SK-N-SH treated with all-trans-retinoic acid at 6 μM for 48 hours (cell line): Measurements from ENCODE around the gene ZNF491.

Experiments used
- ATAC-seq: fragments of 200-7000 bp; cut with Tn5 transposase; 3 replicates; pipeline ENCODE4 v1.9.1; 2020; ENCODE audit warnings: mild to moderate bottlenecking, moderate library complexity
- ARNTL ChIP-seq: fragments of 450-650 bp; formaldehyde crosslinking; IDR thresholded peaks from 2 replicates; pipeline ENCODE4 v1.5.0; 2020; ENCODE audit warnings: low read depth, mild to moderate bottlenecking, moderate library complexity, borderline replicate concordance
- BACH2 ChIP-seq: fragments of 250-450 bp; sonication (Bioruptor Pico); IDR thresholded peaks from 2 replicates; pipeline ENCODE4 v1.9.0; 2021; ENCODE audit warnings: mild to moderate bottlenecking, borderline replicate concordance
- CREB5 ChIP-seq: fragments of 250-450 bp; sonication (Bioruptor Pico); IDR thresholded peaks from 2 replicates; pipeline ENCODE4 v1.5.1; 2020; ENCODE audit warnings: low read depth, mild to moderate bottlenecking, moderate library complexity
- CSDC2 ChIP-seq: fragments of 250-450 bp; sonication (Bioruptor Pico); IDR thresholded peaks from 2 replicates; pipeline ENCODE4 v1.5.0; 2020; ENCODE audit warnings: mild to moderate bottlenecking, moderate library complexity
- ESRRG ChIP-seq: fragments of 250-450 bp; sonication (Bioruptor Pico); IDR thresholded peaks from 2 replicates; pipeline ENCODE4 v1.6.1; 2021; ENCODE audit warnings: mild to moderate bottlenecking
- ISL1 ChIP-seq: fragments of 250-450 bp; sonication (Bioruptor Pico); IDR thresholded peaks from 2 replicates; pipeline ENCODE4 v2.1.2; 2022; ENCODE audit warnings: mild to moderate bottlenecking, moderate library complexity
- OSR1 ChIP-seq: fragments of 250-450 bp; sonication (Bioruptor Pico); IDR thresholded peaks from 2 replicates; pipeline ENCODE4 v1.8.0; 2022; ENCODE audit warnings: moderate library complexity, mild to moderate bottlenecking, inconsistent platforms
- PATZ1 ChIP-seq: fragments of 250-450 bp; sonication (Bioruptor Pico); IDR thresholded peaks from 2 replicates; pipeline ENCODE4 v1.8.0; 2020; ENCODE audit warnings: mild to moderate bottlenecking, moderate library complexity, borderline replicate concordance
- POU6F1 ChIP-seq: fragments of 250-450 bp; sonication (Bioruptor Pico); IDR thresholded peaks from 2 replicates; pipeline ENCODE4 v1.8.0; 2021; ENCODE audit warnings: low read depth, mild to moderate bottlenecking, moderate library complexity, borderline replicate concordance
- PPARA ChIP-seq: fragments of 250-450 bp; sonication (Bioruptor Pico); IDR thresholded peaks from 2 replicates; pipeline ENCODE4 v1.5.0; 2020; ENCODE audit warnings: mild to moderate bottlenecking, borderline replicate concordance
- RARB ChIP-seq: fragments of 250-450 bp; sonication (Bioruptor Pico); IDR thresholded peaks from 2 replicates; pipeline ENCODE4 v1.8.0; 2021; ENCODE audit warnings: mild to moderate bottlenecking, moderate library complexity
- SNAI2 ChIP-seq: fragments of 250-450 bp; sonication (Bioruptor Pico); IDR thresholded peaks from 2 replicates; pipeline ENCODE4 v1.5.0; 2020; ENCODE audit warnings: mild to moderate bottlenecking, moderate library complexity
- TCF4 ChIP-seq: fragments of 250-450 bp; sonication (Bioruptor Pico); IDR thresholded peaks from 2 replicates; pipeline ENCODE4 v1.8.0; 2021; ENCODE audit warnings: mild to moderate bottlenecking, moderate library complexity, borderline replicate concordance
- TOX ChIP-seq: fragments of 250-450 bp; sonication (Bioruptor Pico); IDR thresholded peaks from 2 replicates; pipeline ENCODE4 v1.8.0; 2021; ENCODE audit warnings: mild to moderate bottlenecking, moderate library complexity, borderline replicate concordance
- TSHZ2 ChIP-seq: fragments of 250-450 bp; sonication (Bioruptor Pico); IDR thresholded peaks from 2 replicates; pipeline ENCODE4 v1.5.0; 2020; ENCODE audit warnings: mild to moderate bottlenecking, moderate library complexity
- ZC3H10 ChIP-seq: fragments of 250-450 bp; sonication (Bioruptor Pico); IDR thresholded peaks from 2 replicates; pipeline ENCODE4 v1.5.1; 2021; ENCODE audit warnings: mild to moderate bottlenecking, moderate library complexity
- ZFP3 ChIP-seq: fragments of 250-450 bp; sonication (Bioruptor Pico); IDR thresholded peaks from 2 replicates; pipeline ENCODE4 v1.5.0; 2020; ENCODE audit warnings: mild to moderate bottlenecking, moderate library complexity
- ZFP30 ChIP-seq: fragments of 450-650 bp; formaldehyde crosslinking; IDR thresholded peaks from 2 replicates; pipeline ENCODE4 v1.5.0; 2022; ENCODE audit warnings: mild to moderate bottlenecking, moderate library complexity
- ZNF565 ChIP-seq: fragments of 450-650 bp; formaldehyde crosslinking; conservative IDR thresholded peaks from 2 replicates; pipeline ENCODE4 v1.5.0; 2020; ENCODE audit warnings: low read depth, mild to moderate bottlenecking, moderate library complexity
- ZNF70 ChIP-seq: fragments of 450-650 bp; formaldehyde crosslinking; IDR thresholded peaks from 2 replicates; pipeline ENCODE4 v1.5.0; 2020; ENCODE audit warnings: mild to moderate bottlenecking, moderate library complexity

Gene ZNF491

GRCh38 chr19:11756965-11757364 lies 41.4 kb upstream of the ZNF491 start:
- TF ChIP-seq POU6F1 (no peak), ISL1 (no peak), OSR1 (no peak), ESRRG (CRISPR knock-in tag) (no peak), SNAI2 (CRISPR knock-in tag) (no peak), CSDC2 (CRISPR knock-in tag) (no peak), ZFP3 (no peak), TOX (CRISPR knock-in tag) (no peak), TSHZ2 (CRISPR knock-in tag) (no peak), RARB (CRISPR knock-in tag) (no peak), BACH2 (CRISPR knock-in tag) (no peak), CREB5 (no peak), ARNTL (CRISPR knock-in tag) (no peak)
- ATAC-seq: no peak

- no peak for ATAC-seq
- no peak for TF ChIP-seq PATZ1
Measured at GRCh38 chr19:11759805-11760204, 38.5 kb upstream of the ZNF491 start.

- no peak for ATAC-seq
- TF ChIP-seq TOX (CRISPR knock-in tag): no peak
- no peak for TF ChIP-seq PATZ1
- TF ChIP-seq TCF4 (CRISPR knock-in tag): no peak
- TF ChIP-seq ARNTL (CRISPR knock-in tag): no peak
- no peak for TF ChIP-seq ZC3H10 (CRISPR knock-in tag)
- no peak for TF ChIP-seq RARB (CRISPR knock-in tag)
- no peak for TF ChIP-seq OSR1
- no peak for TF ChIP-seq POU6F1
- TF ChIP-seq CREB5: no peak
- TF ChIP-seq ZFP3: no peak
- no peak for TF ChIP-seq TSHZ2 (CRISPR knock-in tag)
- TF ChIP-seq ISL1: no peak
- TF ChIP-seq ZNF70 (CRISPR knock-in tag): no peak
- no peak for TF ChIP-seq ESRRG (CRISPR knock-in tag)
- TF ChIP-seq ZNF565 (CRISPR knock-in tag): no peak
- TF ChIP-seq PPARA: no peak
- TF ChIP-seq ZFP30 (CRISPR knock-in tag): no peak
Measured at GRCh38 chr19:11763117-11763516, 35.2 kb upstream of the ZNF491 start.
